GM21367 (cell line): ENCODE data around the gene SIGLEC1.

Source experiments
- ATAC-seq: cut with Tn5 transposase; IDR thresholded peaks from one replicate; pipeline ENCODE4 v1.9.1; 2021; ENCODE audit not compliant: unreplicated experiment

SIGLEC1 gene

GRCh38 chr20:3744806-3745685 is 32.6 kb upstream of the SIGLEC1 start:
- no peak for ATAC-seq

- no peak for ATAC-seq
These were observed 31.6 kb upstream of the SIGLEC1 start for GRCh38 chr20:3744037-3744436.

GRCh38 chr20:3743251-3743650 is 30.9 kb upstream of the SIGLEC1 start:
- ATAC-seq = no peak

GRCh38 chr20:3741836-3742458 is 29.5 kb upstream of the SIGLEC1 start:
- ATAC-seq = no peak

- no peak for ATAC-seq
These were observed 28.4 kb upstream of the SIGLEC1 start for GRCh38 chr20:3740615-3741301.

- ATAC-seq = no peak
These were observed 27.6 kb upstream of the SIGLEC1 start for GRCh38 chr20:3739926-3740451.

- ATAC-seq = no peak
These were observed 26.9 kb upstream of the SIGLEC1 start for GRCh38 chr20:3739054-3739925.

GRCh38 chr20:3738111-3739053 is 26.0 kb upstream of the SIGLEC1 start:
- no peak for ATAC-seq

GRCh38 chr20:3735768-3736167 is 23.4 kb upstream of the SIGLEC1 start:
- no peak for ATAC-seq

- ATAC-seq = no peak
These were observed 21.9 kb upstream of the SIGLEC1 start for GRCh38 chr20:3734111-3734843.

- no peak for ATAC-seq
These were observed 21.0 kb upstream of the SIGLEC1 start for GRCh38 chr20:3733119-3733995.

- ATAC-seq = no peak
These were observed 20.1 kb upstream of the SIGLEC1 start, which contains the start of gene HSPA12B for GRCh38 chr20:3732327-3733118. Gene HSPA12B (plus strand): TSS chr20:3732685. CDS start chr20:3738675, 5,990 bp downstream.

GRCh38 chr20:3731944-3732326 is 19.5 kb upstream of the SIGLEC1 start:
- ATAC-seq = no peak

- no peak for ATAC-seq
These were observed 18.6 kb upstream of the SIGLEC1 start for GRCh38 chr20:3730803-3731672.

- ATAC-seq = no peak
These were observed 17.6 kb upstream of the SIGLEC1 start for GRCh38 chr20:3729811-3730540.
